Nephron progenitor cell (in vitro differentiated cells): ENCODE data around the gene F11R.
A peak's percentile ranks its signal among the peaks of the same experiment; 100 is the strongest.

Experiments used
- DNase-seq: peaks from one replicate; pipeline ENCODE4 v3.0.0; 2021
- H3K27ac Mint-ChIP-seq: 2 replicates; pipeline ENCODE4 v1.8.0; 2021; ENCODE audit warnings: mild to moderate bottlenecking, moderate library complexity, mixed read lengths
- H3K27me3 Mint-ChIP-seq: 2 replicates; pipeline ENCODE4 v1.8.0; 2021; ENCODE audit warnings: mild to moderate bottlenecking, low read depth, mixed read lengths; ENCODE audit not compliant: poor library complexity
- H3K36me3 Mint-ChIP-seq: 2 replicates; pipeline ENCODE4 v1.8.0; 2021; ENCODE audit warnings: low read depth, mixed read lengths
- H3K4me1 Mint-ChIP-seq: 2 replicates; pipeline ENCODE4 v1.8.0; 2021; ENCODE audit warnings: mixed read lengths
- H3K4me3 Mint-ChIP-seq: 2 replicates; pipeline ENCODE4 v1.8.0; 2021; ENCODE audit warnings: mild to moderate bottlenecking, moderate library complexity, mixed read lengths
- H3K9me3 Mint-ChIP-seq: 2 replicates; pipeline ENCODE4 v1.8.0; 2021; ENCODE audit warnings: mild to moderate bottlenecking, moderate library complexity, mixed read lengths
- TF ChIP-seq, protein P1 (sequence below): fragments of 200-600 bp; sonication (generic); IDR thresholded peaks from 2 replicates; pipeline ENCODE4 v1.5.0; 2021; ENCODE audit warnings: antibody characterized with exemption

F11R gene

DNA sequence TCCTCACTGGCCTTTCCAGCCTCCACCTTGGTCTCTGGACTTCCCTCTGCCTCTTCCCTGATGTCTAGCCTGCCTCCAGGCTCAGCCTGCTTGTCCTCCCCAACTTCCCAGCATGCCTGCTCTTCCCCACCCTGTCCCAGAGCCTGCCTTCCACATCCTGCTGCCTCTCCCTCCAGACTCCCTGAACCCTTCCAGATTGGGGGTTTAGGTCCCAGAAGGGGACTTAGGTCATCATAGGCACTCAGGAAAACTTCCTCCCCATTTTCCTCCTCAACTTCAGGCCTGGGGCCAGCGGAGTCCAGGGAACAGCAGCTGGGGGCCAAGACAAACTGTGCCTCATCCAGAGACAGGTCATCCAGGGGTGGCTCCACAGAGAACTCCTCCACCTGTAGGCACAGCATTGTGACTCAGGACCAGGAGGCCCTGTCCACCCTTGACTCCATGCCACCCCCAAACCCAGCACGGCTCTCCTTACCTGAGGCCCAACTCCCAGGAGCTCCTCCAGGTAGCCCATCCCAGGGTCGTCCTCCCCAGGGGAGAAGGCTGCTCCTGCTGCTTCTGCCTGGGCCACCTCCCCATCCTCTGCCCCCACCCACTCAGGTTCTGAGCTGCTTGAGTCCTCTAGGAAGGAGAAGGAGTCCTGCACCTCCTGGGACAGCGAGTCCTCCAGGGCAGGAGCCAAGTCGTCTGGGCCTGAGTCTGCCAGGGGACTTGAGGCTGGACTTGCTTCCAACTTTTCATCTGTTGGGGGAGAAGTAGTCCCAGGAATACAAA lies 28.2 kb upstream of the F11R start:
- DNase-seq, result no peak
- no peak overlapping the region for H3K27ac Mint-ChIP-seq
- peak overlapping the region; percentile 31 for H3K4me3 Mint-ChIP-seq
- peaks cover 38% of the 10 kb centered on the region for H3K27me3 Mint-ChIP-seq
- H3K9me3 Mint-ChIP-seq, result peaks cover 43% of the 10 kb centered on the region
- TF ChIP-seq, protein P1, sequence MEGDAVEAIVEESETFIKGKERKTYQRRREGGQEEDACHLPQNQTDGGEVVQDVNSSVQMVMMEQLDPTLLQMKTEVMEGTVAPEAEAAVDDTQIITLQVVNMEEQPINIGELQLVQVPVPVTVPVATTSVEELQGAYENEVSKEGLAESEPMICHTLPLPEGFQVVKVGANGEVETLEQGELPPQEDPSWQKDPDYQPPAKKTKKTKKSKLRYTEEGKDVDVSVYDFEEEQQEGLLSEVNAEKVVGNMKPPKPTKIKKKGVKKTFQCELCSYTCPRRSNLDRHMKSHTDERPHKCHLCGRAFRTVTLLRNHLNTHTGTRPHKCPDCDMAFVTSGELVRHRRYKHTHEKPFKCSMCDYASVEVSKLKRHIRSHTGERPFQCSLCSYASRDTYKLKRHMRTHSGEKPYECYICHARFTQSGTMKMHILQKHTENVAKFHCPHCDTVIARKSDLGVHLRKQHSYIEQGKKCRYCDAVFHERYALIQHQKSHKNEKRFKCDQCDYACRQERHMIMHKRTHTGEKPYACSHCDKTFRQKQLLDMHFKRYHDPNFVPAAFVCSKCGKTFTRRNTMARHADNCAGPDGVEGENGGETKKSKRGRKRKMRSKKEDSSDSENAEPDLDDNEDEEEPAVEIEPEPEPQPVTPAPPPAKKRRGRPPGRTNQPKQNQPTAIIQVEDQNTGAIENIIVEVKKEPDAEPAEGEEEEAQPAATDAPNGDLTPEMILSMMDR, result no peak
- H3K36me3 Mint-ChIP-seq, result peaks cover 26% of the 10 kb centered on the region
- H3K4me1 Mint-ChIP-seq, result peaks cover 20% of the 10 kb centered on the region

DNA sequence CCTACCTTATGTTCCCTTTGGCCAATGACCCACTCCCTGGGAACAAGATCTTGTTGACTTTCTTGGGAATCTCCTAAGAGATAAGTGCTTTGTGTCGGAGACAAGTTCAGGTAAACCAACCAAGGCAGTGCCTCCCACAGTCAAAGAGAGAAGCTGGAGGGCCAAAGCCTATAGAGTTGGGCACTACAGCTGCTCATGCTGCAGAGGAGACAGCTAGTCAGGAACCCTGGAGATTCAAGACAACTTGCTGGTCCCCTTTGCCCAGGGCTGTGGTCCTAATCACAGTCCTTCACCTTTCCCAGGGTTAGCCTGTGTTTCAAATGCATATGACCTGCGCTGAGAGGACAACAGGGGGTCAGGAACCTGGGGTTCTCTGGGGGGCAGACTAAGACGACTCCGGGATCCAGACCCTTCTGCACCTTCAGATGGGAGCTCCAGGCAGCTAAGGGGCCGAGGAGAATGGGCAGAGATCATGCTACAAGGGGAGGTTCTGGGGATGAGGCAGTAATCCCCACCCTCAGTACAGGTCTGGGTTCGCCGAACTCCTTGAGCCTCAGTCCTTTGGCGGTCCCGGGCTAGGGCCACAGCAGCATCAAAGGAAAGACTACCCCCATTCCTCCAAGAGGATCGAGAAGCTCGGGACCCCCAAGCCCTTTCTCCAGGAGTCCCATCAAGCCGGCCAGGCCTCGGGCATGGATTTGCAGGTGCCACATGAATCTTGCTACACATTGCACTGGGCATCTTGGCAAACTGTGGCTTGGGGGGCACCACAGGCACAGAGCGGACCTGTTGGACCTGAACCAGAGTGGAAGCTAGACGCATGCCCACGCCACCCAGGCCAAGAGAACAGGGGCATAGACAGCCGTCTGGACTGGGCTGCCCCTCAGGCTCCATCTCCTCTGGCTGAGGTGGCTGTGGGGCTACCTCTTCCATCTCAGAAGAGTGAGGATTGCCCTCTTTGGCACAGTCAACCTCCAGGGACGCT lies 26.8 kb upstream of the F11R start:
- Mint-ChIP-seq H3K27me3 (peaks cover 32% of the 10 kb centered on the region), H3K4me1 (peaks cover 25% of the 10 kb centered on the region), H3K36me3 (peaks cover 31% of the 10 kb centered on the region), H3K4me3 (peak overlapping the region; percentile 36), H3K27ac (no peak overlapping the region), H3K9me3 (peaks cover 43% of the 10 kb centered on the region)
- DNase-seq, result no peak
- TF ChIP-seq, protein P1, result no peak

DNA sequence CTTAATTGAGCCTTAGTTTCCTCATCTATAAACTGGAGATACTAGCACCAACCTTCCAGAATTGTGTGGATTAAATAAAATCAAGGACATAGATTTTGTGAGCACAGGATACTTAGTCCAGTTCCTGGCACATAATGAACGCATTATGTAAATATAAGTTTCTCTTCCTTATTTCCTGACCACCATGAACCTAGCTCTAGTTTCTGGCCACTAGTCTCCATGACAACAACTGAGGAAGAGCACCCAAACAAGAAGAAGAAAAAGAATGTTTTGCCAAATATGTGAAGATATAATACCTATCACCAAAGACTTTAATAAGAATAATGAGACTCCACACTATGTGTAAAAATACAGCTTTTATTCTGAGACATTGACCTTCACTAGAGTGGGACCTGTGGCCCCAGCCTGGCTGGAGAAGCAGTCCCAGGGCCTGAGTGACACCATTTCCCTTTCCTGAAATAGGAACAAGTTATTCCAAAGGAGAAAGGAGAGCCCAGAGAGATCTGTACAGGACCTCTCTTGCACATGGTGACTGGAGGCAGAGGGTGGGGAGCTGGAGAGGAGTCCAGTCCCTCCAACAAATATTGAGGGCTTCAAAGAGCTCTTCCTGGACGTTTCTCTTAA lies 25.8 kb upstream of the F11R start:
- no peak overlapping the region for H3K27ac Mint-ChIP-seq
- peaks cover 43% of the 10 kb centered on the region for H3K9me3 Mint-ChIP-seq
- peak overlapping the region; percentile 97 for H3K4me3 Mint-ChIP-seq
- no peak for DNase-seq
- H3K4me1 Mint-ChIP-seq, result peaks cover 28% of the 10 kb centered on the region
- H3K36me3 Mint-ChIP-seq, result peaks cover 41% of the 10 kb centered on the region
- TF ChIP-seq, protein P1, result no peak
- H3K27me3 Mint-ChIP-seq, result peaks cover 32% of the 10 kb centered on the region

DNA sequence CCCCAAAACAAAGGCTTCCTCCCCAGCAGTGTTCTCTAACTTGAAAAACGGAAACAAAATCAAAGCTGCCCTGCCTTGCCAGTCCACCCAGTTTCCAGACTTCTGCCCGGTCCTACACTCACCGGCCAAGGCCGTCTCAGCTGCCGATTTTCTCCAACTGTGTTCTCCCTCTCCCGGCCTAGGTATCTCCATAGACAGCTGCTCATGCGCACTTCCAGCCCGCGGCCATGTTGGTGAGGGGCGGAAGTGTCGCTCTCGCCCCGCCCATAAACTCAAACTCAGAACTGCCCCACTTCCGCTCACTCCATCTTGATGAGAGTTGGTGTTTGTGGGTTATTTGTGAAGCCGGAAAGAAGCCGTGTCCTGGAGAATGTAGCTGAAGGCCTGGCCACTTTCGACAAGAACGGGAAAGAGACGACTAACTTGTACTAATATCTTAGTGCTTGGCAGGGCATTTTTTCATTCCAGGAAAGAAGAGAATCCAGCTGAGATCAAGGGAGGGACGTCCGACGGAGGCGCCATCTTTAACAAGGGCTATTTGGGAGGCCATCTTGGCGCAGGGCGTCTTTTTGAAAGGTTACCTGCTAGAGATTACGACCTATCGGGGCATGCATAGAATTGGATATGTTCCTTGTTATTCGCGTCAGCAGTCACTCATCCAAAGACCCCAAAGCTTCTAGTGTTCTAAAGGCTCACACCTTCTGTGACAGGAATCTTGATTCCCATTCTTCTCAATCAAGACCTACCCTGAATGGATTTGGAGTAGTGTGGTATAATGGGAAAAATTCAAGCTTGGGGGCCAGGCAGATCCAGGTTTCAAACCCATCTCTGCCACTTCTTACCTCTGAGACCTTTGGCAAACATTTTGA lies 25.0 kb upstream of the F11R start, which contains the start of gene USF1:
TSS of gene USF1 (minus strand) at position 242 of the 869 bp plus-strand sequence. CDS start 2,702 bp downstream, outside the sequence.
- TF ChIP-seq, protein P1, result no peak
- H3K27me3 Mint-ChIP-seq, result peaks cover 32% of the 10 kb centered on the region
- peak within 1 kb of the TSS; percentile 100 for H3K27ac Mint-ChIP-seq
- H3K36me3 Mint-ChIP-seq, result peaks cover 48% of the 10 kb centered on the region
- peaks cover 43% of the 10 kb centered on the region for H3K9me3 Mint-ChIP-seq
- peak within 1 kb of the TSS; percentile 97 for H3K4me3 Mint-ChIP-seq
- peaks cover 28% of the 10 kb centered on the region for H3K4me1 Mint-ChIP-seq
- DNase-seq, result peak; percentile 91
